Measurements from ENCODE around the gene SLC9A7.
A peak's percentile ranks its signal among the peaks of the same experiment; 100 is the strongest.

Gene SLC9A7

DNA sequence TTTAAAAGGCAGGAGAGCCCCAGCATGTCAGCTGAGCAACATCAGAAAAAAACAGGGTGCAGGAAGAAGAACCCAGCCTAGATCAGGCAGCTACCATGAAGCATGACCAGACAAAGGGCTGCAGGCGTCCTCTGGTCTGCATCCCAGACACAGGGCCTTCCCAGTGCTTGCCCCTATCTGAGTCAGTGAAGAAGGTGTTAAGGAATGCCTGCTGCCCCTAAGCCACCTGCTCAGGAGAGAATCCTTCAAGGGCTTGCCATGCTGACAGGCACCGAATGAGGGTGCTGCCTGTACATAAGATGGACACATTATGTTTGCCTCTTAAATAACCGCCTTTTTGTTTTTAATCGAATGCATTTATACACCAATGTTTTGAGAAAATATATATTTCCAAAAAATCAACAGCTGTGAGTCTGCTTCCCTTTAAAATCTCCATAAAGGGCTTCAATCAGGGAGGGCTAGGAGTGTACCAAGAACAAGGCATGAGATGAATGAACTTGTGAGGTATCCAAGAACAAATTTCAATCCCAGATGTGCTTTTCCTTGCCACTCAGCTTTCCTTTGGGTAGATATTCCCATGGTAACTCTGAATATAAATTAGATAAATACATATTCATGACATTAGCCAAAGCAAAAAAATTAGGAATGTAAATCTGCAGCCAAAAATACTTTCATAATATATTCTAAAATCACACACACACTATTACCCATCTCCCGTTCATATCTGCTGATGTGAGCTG is 85.1 kb downstream of the SLC9A7 start:
- no peak for TF ChIP-seq CTCF (IDR thresholded peaks at IDR 0.05; ENCODE audit: low read depth, low read length)
- no peak for DNase-seq (ENCODE audit: extremely low read depth, low read depth)

- no peak for TF ChIP-seq CTCF (IDR thresholded peaks at IDR 0.05; ENCODE audit: low read depth, low read length)
- no peak for DNase-seq (ENCODE audit: extremely low read depth, low read depth)
Measured at GRCh38 chrX:46670316-46670715, 88.6 kb downstream of the SLC9A7 start.

GRCh38 chrX:46666831-46667230 is 92.1 kb downstream of the SLC9A7 start:
- DNase-seq (ENCODE audit: extremely low read depth, low read depth), result no peak
- no peak for TF ChIP-seq CTCF (IDR thresholded peaks at IDR 0.05; ENCODE audit: low read depth, low read length)

DNA sequence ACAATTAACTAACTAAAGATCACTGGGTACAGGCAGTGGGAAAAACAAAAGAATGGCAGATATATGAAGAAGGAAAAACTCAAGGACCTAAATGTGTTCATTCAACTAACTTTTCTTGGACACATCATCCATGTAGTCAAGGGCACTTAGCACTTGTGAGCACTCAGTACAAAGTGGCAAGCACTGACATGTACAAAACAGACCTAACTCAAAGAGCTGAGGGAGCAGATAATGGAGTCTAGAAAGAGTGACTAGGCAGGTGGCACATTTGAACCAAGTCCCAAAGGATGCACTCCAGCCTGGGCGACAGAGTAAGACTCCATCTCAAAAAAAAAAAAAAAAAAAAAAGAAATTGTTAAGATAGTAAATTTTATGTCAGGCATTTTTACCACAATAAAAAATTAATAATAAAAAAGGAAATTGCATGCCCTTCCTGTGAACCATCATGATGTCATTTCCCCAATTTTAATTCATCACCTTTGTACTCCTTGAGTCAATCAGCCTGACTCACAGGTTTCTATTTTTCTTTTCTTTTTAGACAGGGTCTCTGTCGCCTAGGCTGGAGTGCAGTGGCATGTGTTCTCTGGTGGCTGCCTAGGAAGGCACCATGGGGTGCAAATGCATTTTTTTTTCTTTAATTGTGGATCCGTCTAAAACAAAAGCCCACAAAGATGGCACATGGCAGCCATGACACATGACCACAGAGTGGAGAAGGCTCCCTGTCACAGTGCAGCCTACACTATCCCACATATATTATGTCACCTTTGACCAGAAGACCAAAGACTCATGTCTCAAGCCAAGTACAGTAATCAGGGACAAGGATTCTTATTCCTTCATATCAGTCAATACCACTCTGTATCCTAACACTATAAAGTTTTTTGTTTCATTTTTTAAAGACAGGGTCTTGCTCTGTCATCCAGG is 93.4 kb downstream of the SLC9A7 start:
- no peak for TF ChIP-seq CTCF (IDR thresholded peaks at IDR 0.05; ENCODE audit: low read depth, low read length)
- DNase-seq (ENCODE audit: extremely low read depth, low read depth), result no peak

DNA sequence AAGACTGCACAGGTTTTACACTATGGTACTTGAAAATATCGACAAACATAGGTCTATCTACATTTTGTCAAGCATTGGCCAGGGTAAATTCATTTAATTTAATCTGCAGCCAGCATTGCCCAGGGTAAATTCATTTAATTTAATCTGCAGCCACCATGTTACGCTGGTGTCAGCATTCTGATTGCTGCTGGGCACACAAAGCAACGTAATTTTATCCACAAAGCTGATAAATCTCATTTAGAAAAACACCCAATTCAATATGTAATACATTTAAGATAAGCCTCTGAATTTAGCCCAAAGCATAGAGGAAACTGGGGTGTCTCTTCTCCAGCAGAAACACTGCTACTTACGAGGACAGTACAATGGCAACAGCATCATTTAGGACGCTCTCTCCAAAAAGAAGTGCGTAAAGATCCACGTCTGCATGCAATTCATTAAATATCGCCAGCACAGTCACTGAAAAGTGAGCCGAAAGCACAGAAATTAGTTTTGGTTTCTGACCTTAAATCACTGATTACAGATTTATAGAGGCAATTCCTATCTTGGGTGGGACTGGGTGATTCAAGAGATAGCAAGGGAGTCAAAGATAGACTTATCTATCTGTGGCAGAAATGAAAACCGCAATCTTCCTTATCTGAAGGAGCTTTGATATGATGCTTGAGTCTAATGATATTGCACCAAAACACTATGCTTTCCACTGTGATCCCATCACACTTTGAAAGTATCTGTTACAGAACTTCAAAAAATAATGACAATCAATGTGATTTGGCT is 96.5 kb downstream of the SLC9A7 start:
- no peak for DNase-seq (ENCODE audit: extremely low read depth, low read depth)
- TF ChIP-seq CTCF (IDR thresholded peaks at IDR 0.05; ENCODE audit: low read depth, low read length), result no peak

- peak; percentile 3; the same call in 1 of the 2 replicates for TF ChIP-seq CTCF (IDR thresholded peaks at IDR 0.05; ENCODE audit: low read depth, low read length)
- DNase-seq (ENCODE audit: extremely low read depth, low read depth), result no peak
Measured at GRCh38 chrX:46653482-46653881, 105.4 kb downstream of the SLC9A7 start.

Data from AG09319 (cell line).